T-helper 9 cell (primary cell): ENCODE data around the gene TRABD2B.
"Not testable (repeated sequence)": the region's sequence is repeated elsewhere in the genome, so short reads cannot be mapped to it uniquely, and the experiment has no call there.

Experiments used
- DNase-seq: peaks from one replicate; pipeline ENCODE4 v3.0.0-alpha.2; 2020

TRABD2B gene

GRCh38 chr1:47963568-47964358 lies 33.4 kb downstream of the TRABD2B start:
- DNase-seq = no peak

GRCh38 chr1:47962750-47963492 lies 34.3 kb downstream of the TRABD2B start:
- no peak for DNase-seq

- not testable (repeated sequence) for DNase-seq
Observed at GRCh38 chr1:47961835-47962234, 35.4 kb downstream of the TRABD2B start.

DNA sequence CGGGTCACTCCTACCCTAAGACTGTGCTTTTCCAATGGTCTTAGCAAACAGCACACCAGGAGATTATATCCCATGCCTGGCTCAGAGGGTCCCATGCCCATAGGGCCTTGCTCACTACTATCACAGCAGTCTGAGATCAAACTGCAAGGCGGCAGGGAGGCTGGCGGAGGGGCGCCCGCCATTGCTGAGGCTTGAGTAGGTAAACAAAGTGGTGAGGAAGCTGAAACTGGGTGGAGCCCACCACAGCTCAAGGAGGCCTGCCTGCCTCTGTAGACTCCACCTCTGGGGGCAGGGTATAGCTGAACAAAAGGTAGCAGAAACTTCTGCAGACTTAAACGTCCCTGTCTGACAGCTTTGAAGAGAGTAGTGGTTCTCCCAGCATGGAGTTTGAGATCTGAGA lies 40.7 kb downstream of the TRABD2B start:
- not testable (repeated sequence) for DNase-seq

DNA sequence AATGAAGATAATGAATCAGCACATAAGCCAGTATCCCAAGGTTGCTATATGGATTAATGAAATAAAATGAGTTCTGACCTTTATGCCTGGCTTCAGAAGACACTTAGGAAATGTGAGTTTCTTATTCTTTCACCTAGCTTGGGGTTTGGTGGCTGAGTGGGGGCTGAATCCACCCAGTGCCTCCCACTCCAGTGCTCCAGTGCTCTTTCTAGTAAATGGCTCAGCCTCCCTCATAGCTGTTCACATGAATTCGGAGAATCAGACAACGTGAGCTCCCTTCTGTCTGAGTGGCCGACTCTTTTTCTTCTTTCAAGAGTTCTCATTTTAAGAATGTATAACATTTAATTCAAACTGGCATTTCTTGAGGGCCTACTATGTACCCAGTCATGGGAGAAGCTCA lies 43.5 kb downstream of the TRABD2B start:
- DNase-seq = no peak

- DNase-seq = no peak
Observed at GRCh38 chr1:47951545-47952235, 45.5 kb downstream of the TRABD2B start.

DNA sequence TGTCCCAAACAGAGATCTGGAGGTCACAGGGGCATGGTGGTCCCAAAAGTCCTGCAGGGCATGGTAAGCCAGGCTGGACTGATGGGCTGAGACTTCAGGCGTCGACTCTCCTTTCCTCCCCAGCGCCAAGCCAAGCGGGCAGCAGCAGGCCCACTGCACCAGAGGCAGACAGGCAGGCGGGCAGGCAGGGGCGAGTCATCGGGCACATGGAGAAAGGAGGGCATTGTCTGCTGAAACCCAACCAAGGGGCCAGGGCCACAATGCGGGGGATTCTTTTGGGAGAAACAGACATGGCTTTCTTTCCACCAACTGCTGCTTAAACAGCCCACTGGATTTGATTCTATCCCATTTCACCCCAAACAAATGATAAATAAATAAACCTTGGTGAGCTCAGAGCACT lies 46.2 kb downstream of the TRABD2B start:
- no peak for DNase-seq

- no peak for DNase-seq
Observed at GRCh38 chr1:47950471-47950870, 46.7 kb downstream of the TRABD2B start.

DNA sequence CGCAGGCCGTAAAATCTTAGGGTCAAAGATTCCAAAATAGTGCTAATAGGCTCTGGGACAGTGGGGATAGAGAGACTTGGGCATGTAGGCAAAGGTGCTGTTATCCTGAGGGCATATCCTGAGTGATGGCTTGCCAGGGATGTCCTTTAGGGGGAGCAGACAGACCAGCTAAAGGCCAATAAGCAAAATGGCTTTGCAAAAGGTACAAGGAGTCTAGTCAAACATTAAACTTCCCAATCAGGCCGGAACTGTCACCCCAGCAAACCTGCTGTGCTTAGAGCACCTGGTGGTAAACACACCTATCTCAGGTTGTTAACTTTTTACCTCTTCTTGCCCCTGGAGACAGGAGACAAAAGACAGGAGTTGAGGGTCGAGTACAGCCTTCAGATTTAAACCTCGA lies 49.1 kb downstream of the TRABD2B start:
- no peak for DNase-seq

DNA sequence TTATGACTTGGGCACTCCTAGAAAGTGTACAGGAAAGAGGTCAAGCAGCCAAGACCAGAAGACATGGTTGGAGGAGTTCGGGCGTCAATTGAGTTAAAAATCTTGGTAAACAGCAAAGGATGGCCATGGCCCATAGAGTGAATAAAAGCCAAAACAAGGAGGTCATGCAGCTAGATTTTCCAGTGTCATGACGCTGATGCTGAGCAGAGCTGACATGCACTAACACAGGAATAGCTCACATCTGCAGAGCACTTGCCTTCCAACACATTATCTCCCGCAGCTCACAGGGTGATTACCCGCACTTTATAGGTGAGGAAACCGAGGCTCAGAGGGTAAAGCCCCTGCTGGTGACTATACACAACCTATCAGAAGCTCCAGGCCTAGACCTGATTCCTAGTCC lies 49.7 kb downstream of the TRABD2B start:
- no peak for DNase-seq

DNA sequence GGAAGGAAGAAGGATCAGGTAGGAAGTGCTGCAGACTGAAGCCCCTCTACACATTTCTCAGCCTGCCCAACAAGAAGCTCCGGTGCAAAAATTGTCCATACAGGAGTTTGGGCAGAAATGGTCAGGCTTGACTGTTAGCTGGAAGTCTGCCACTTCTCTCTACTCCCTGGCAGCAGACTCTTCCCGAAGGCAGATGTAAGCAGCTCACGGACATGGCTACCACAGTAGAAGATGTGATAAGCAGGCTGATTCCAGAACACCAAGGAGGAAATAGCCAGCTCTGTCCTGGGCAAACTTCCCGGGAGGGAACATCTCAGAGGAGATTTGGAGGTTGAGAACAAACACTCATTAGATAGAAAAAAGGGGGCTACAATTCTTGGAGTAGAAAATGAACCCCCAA lies 52.6 kb downstream of the TRABD2B start:
- no peak for DNase-seq

DNA sequence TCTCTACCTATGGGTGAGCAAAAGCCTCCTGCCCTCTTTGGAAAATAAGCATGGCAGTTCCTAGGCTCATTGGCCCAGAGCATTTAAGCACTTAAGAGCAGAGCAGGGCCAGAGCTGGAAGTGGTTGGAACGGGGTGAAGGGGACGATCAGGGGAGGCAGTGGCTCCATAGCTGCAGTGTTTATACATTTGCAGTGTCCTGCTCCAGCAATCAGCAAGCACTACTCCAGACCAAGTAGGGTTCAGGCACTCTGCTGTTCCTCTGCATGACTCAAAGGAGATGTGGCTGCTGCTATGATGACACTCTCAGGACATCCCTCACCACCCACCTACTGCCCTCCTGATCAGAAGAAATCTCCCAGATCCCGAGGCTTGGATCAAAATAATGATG lies 55.0 kb downstream of the TRABD2B start:
- DNase-seq = no peak

DNA sequence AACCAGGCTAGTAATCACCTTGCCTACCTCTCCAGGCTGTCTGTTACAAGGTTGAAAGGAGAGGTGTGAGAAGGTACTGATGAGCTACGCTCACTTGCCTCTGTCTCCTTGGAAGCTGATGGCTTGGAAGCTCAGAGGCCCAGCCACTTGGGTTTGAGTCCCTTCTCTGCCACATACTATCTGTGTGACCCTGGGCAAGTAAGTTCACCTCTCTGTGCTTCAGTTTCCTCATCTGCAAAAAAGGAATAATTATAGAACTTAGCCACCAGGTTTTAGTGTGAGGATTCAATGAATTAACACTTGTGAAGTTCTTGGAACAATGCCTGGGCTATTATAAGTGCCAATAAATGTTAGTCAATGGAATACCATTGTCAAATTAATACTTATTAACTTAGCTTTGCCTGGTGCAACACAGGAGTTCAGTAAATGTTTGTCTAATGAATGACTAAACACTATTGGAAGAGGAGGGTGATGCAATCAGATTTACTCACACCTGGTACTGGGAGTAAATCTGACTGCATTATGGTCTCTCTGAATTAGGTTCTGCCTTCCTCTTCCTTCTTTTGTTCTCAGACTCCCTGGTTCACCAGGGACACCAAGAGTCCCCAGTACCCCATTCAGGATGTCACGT lies 55.5 kb downstream of the TRABD2B start:
- no peak for DNase-seq

DNA sequence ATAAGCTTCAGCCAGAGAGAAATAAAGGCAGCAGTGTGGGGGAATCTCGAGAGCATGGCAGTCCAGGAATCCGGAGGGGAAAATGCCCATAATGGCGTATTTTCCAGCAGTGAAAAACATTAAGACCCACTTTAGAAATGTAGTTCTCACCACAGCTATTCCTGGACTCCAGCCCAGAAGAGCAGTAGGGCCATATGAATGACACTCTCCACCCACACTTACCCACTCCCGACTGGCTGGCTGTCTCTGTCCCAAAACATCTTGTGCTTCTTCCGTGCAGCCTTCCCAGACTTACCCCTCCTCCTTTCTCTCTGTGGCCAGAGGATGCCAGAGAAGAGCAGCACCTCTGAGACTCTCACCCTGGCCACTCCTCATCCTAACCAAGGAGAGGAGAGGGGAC lies 56.4 kb downstream of the TRABD2B start:
- no peak for DNase-seq

DNA sequence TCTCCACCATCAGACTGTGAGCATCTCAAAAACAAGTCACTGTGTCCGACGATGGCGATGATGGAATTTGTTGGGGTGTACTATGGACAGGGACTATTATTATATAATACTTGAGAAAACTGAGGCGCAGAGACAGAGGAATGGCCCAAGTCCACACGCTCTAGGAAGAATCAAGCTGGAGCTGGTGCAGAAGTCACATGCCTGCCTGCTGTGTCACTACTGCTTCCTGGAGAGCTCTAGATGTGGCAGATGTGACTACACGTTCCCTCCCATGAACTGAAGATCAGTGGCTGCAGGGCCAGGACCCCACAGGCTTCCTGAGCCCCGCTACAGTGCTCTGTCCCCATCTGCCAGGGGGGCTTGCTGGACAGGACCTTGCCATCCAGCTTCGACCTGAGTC lies 56.9 kb downstream of the TRABD2B start:
- no peak for DNase-seq

DNA sequence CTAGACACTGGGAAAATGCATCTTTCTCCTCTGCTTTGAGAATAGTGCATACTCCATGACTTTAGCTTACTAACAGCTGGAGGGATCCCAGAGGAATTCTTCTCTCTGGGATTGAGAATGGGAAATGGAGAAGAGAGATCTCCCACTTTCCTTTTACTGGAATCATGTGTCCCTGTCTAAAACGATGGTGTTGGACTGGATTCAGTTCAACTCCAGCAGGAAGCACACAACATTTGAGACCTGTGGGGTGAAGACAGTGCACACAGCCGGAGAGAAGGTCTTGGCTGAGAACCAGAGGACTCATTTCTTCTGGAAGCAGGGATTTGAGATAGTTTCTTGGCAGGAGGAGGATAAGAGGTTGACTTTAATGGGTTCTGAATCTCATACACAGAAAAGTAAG lies 58.7 kb downstream of the TRABD2B start:
- no peak for DNase-seq

- no peak for DNase-seq
Observed at GRCh38 chr1:47937586-47938254, 59.5 kb downstream of the TRABD2B start.

DNA sequence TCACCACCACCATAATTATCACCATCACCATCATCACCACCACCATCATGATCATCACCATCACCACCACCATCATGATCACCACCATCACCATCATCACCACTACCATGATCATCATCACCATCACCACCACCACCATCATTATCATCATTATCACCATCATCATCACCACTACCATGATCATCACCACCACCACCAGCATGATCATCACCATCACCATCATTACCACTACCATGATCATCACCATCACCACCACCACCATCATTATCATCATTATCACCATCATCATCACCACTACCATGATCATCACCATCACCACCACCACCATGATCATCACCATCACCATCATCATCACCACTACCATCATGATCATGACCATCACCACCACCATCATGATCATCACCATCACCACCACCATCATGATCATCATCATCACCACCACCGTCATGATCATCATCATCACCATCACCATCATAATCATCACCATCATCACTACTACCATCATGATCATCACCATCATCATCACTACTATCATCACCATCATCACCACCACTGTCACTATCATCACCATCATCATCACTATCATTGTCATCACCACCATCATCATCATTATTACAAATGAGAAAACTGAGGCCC lies 60.2 kb downstream of the TRABD2B start:
- DNase-seq = no peak

- no peak for DNase-seq
Observed at GRCh38 chr1:47935856-47936255, 61.3 kb downstream of the TRABD2B start.

DNA sequence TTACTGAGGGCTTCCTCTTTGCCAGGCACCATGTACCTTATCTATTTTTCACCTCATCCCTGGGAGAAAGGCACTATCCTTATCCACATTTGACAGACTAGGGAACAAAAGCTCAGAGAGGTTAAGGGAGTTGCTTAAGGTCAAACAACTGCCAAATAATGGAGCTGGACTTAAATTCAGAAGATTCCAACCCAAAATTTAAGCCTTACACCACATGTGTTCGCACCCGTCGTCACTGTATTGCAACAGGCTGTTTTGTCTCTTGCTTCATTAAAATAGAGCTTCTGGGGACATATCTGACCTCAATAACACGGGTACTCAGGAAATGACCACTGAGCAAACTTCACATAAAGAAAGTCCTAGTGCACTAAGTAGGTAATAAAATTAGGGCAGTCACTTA lies 62.0 kb downstream of the TRABD2B start:
- no peak for DNase-seq

DNA sequence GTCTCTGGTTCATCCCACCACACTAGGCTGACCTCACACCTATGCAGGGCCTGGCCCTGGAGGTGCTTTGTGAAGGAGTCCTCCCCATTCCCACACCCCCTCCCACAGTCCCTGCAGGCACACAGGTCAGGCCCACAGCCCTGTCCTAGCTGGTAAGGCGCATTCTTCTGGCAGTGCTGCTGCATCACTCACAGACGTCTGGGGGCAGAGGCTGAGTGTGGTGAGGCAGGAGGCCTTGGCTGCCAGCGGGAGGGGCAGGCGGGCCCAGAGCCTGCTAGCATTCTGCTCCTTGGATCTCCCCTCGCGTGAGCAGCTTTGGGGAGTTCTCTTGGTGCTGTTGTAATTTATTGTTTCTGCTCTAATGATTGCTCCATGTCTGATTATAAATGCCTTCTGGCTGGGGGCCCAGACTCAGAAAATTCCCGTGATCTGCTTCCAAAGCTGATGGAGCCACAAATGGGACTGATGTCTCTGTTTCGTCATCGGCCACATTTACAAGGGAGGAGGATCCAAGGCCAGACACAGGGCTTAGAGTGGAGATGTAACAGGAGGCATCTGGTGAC lies 62.9 kb downstream of the TRABD2B start:
- no peak for DNase-seq

- no peak for DNase-seq
Observed at GRCh38 chr1:47932743-47933142, 64.4 kb downstream of the TRABD2B start.
